SJCRH30 (cell line): ENCODE data around the gene SDC4. TPM values are rescaled to one million over a fixed set of nuclear protein-coding genes. Genes with fewer than 3 reads are reported as not detected.
A peak's percentile ranks its signal among the peaks of the same experiment; 100 is the strongest.

Source experiments
- DNase-seq, 2 experiments: peaks; one replicate each; pipeline ENCODE4 v3.0.0-alpha.2; 2015 to 2020
- H3K27ac ChIP-seq: fragments of 250-450 bp; sonication (Bioruptor Pico); 2 replicates; pipeline ENCODE4 v1.5.1; 2020; ENCODE audit warnings: mild to moderate bottlenecking, moderate library complexity
- H3K27me3 ChIP-seq: fragments of 250-450 bp; sonication (Bioruptor Pico); 2 replicates; pipeline ENCODE4 v1.5.1; 2020; ENCODE audit warnings: mild to moderate bottlenecking, moderate library complexity
- H3K36me3 ChIP-seq: fragments of 250-450 bp; sonication (Bioruptor Pico); 2 replicates; pipeline ENCODE4 v1.5.1; 2020; ENCODE audit warnings: mild to moderate bottlenecking, moderate library complexity
- H3K4me1 ChIP-seq: fragments of 250-450 bp; sonication (Bioruptor Pico); 2 replicates; pipeline ENCODE4 v1.5.1; 2020; ENCODE audit warnings: mild to moderate bottlenecking, moderate library complexity
- H3K4me3 ChIP-seq: fragments of 250-450 bp; sonication (Bioruptor Pico); 2 replicates; pipeline ENCODE4 v1.5.1; 2020; ENCODE audit warnings: mild to moderate bottlenecking, moderate library complexity
- H3K9me3 ChIP-seq: fragments of 250-450 bp; sonication (Bioruptor Pico); replicated peaks from 2 replicates; pipeline ENCODE4 v1.5.1; 2020; ENCODE audit warnings: mild to moderate bottlenecking, moderate library complexity
- total RNA-seq: library from RNA; depleted of rRNA; stranded (reverse); fragments of >200 nt; shearing (Covaris generic); gene quantifications from 2 replicates; pipeline ENCODE4 v1.2.3, GENCODE V29; 2014

Gene SDC4
- total RNA-seq, 1 experiment from 2014 or later, result 48.7 TPM

GRCh38 chr20:45307076-45307640 is 41.1 kb downstream of the SDC4 start:
- no peaks in the 10 kb centered on the region for H3K9me3 ChIP-seq
- no peak for DNase-seq
- no peaks in the 10 kb centered on the region for H3K36me3 ChIP-seq
- no peaks in the 10 kb centered on the region; the same call in 1 of the 2 replicates for H3K4me1 ChIP-seq
- no peak overlapping the region for H3K27ac ChIP-seq
- H3K4me3 ChIP-seq, result no peak overlapping the region
- peaks cover 12% of the 10 kb centered on the region for H3K27me3 ChIP-seq

- Histone ChIP-seq H3K27ac (no peak within 1 kb of the TSS), H3K4me1 (no peaks in the 10 kb centered on the region; the same call in 1 of the 2 replicates), H3K36me3 (no peaks in the 10 kb centered on the region), H3K4me3 (no peak within 1 kb of the TSS), H3K27me3 (peaks cover 15% of the 10 kb centered on the region), H3K9me3 (no peaks in the 10 kb centered on the region)
- no peak for DNase-seq
These were observed 41.7 kb downstream of the SDC4 start, which contains the start of gene RBPJL for GRCh38 chr20:45306431-45306982. TSS of gene RBPJL (plus strand) at chr20:45306840. CDS start at chr20:45306923, 83 bp downstream.

GRCh38 chr20:45305262-45305661 is 43.0 kb downstream of the SDC4 start:
- H3K4me3 ChIP-seq, result no peak overlapping the region
- H3K9me3 ChIP-seq, result no peaks in the 10 kb centered on the region
- no peak for DNase-seq
- peaks cover 15% of the 10 kb centered on the region for H3K27me3 ChIP-seq
- H3K27ac ChIP-seq, result no peak overlapping the region
- H3K4me1 ChIP-seq, result no peaks in the 10 kb centered on the region; the same call in 1 of the 2 replicates
- H3K36me3 ChIP-seq, result no peaks in the 10 kb centered on the region

- H3K9me3 ChIP-seq, result no peaks in the 10 kb centered on the region
- H3K27me3 ChIP-seq, result peaks cover 15% of the 10 kb centered on the region
- H3K27ac ChIP-seq, result no peak overlapping the region
- no peaks in the 10 kb centered on the region; the same call in 1 of the 2 replicates for H3K4me1 ChIP-seq
- H3K36me3 ChIP-seq, result no peaks in the 10 kb centered on the region
- no peak overlapping the region for H3K4me3 ChIP-seq
- no peak for DNase-seq
These were observed 43.7 kb downstream of the SDC4 start for GRCh38 chr20:45304464-45304999.

- DNase-seq, result no peak
- no peaks in the 10 kb centered on the region for H3K9me3 ChIP-seq
- peaks cover 15% of the 10 kb centered on the region for H3K27me3 ChIP-seq
- no peaks in the 10 kb centered on the region; the same call in 1 of the 2 replicates for H3K4me1 ChIP-seq
- no peak overlapping the region for H3K4me3 ChIP-seq
- H3K36me3 ChIP-seq, result no peaks in the 10 kb centered on the region
- no peak overlapping the region for H3K27ac ChIP-seq
These were observed 44.4 kb downstream of the SDC4 start for GRCh38 chr20:45303586-45304463.

GRCh38 chr20:45301824-45302271 is 46.4 kb downstream of the SDC4 start:
- Histone ChIP-seq H3K4me1 (no peaks in the 10 kb centered on the region), H3K36me3 (no peaks in the 10 kb centered on the region)

GRCh38 chr20:45300961-45301360 is 47.3 kb downstream of the SDC4 start:
- no peaks in the 10 kb centered on the region for H3K9me3 ChIP-seq
- DNase-seq, result peak; percentile 54 to 61
- peaks cover 7% of the 10 kb centered on the region; the same call in 1 of the 2 replicates for H3K27me3 ChIP-seq
- H3K36me3 ChIP-seq, result no peaks in the 10 kb centered on the region
- no peak overlapping the region for H3K27ac ChIP-seq
- no peaks in the 10 kb centered on the region for H3K4me1 ChIP-seq
- no peak overlapping the region for H3K4me3 ChIP-seq

More at GRCh38 chr20:45301824-45302271, 46.4 kb downstream of the SDC4 start:
- H3K4me3 ChIP-seq, result no peak overlapping the region
- DNase-seq, result no peak
- no peak overlapping the region for H3K27ac ChIP-seq
- peaks cover 7% of the 10 kb centered on the region; the same call in 1 of the 2 replicates for H3K27me3 ChIP-seq
- H3K9me3 ChIP-seq, result no peaks in the 10 kb centered on the region

GRCh38 chr20:45299786-45300185 is 48.4 kb downstream of the SDC4 start:
- Histone ChIP-seq H3K4me3 (no peak overlapping the region), H3K9me3 (no peaks in the 10 kb centered on the region), H3K4me1 (no peaks in the 10 kb centered on the region), H3K27me3 (peaks cover 5% of the 10 kb centered on the region; the same call in 1 of the 2 replicates), H3K36me3 (no peaks in the 10 kb centered on the region), H3K27ac (no peak overlapping the region)
- no peak for DNase-seq

- Histone ChIP-seq H3K4me1 (no peaks in the 10 kb centered on the region), H3K27me3 (peaks cover 4% of the 10 kb centered on the region; the same call in 1 of the 2 replicates), H3K4me3 (no peak overlapping the region), H3K27ac (no peak overlapping the region), H3K9me3 (no peaks in the 10 kb centered on the region), H3K36me3 (no peaks in the 10 kb centered on the region)
- no peak for DNase-seq
These were observed 50.3 kb downstream of the SDC4 start for GRCh38 chr20:45297786-45298497.

- Histone ChIP-seq H3K36me3 (no peaks in the 10 kb centered on the region), H3K9me3 (no peaks in the 10 kb centered on the region), H3K4me1 (no peaks in the 10 kb centered on the region; the same call in 1 of the 2 replicates), H3K27me3 (peaks cover 11% of the 10 kb centered on the region), H3K4me3 (no peak overlapping the region), H3K27ac (no peak overlapping the region)
- DNase-seq, result no peak
These were observed 53.6 kb downstream of the SDC4 start for GRCh38 chr20:45294659-45295058.

- no peaks in the 10 kb centered on the region for H3K36me3 ChIP-seq
- peaks cover 11% of the 10 kb centered on the region for H3K27me3 ChIP-seq
- H3K27ac ChIP-seq, result no peak overlapping the region
- H3K4me1 ChIP-seq, result no peaks in the 10 kb centered on the region; the same call in 1 of the 2 replicates
- H3K4me3 ChIP-seq, result no peak overlapping the region
- no peaks in the 10 kb centered on the region for H3K9me3 ChIP-seq
- DNase-seq, result no peak
These were observed 54.2 kb downstream of the SDC4 start for GRCh38 chr20:45294003-45294368.

- Histone ChIP-seq H3K27me3 (peaks cover 11% of the 10 kb centered on the region), H3K9me3 (no peaks in the 10 kb centered on the region), H3K36me3 (no peaks in the 10 kb centered on the region), H3K27ac (no peak overlapping the region), H3K4me1 (no peaks in the 10 kb centered on the region; the same call in 1 of the 2 replicates), H3K4me3 (no peak overlapping the region)
- DNase-seq, result no peak
These were observed 54.9 kb downstream of the SDC4 start for GRCh38 chr20:45293041-45294002.

- Histone ChIP-seq H3K4me1 (no peaks in the 10 kb centered on the region; the same call in 1 of the 2 replicates), H3K4me3 (no peak overlapping the region), H3K27ac (no peak overlapping the region), H3K27me3 (peaks cover 18% of the 10 kb centered on the region), H3K9me3 (no peaks in the 10 kb centered on the region), H3K36me3 (no peaks in the 10 kb centered on the region)
- DNase-seq, result no peak
These were observed 55.9 kb downstream of the SDC4 start for GRCh38 chr20:45292343-45292742.
